Endothelial cell of umbilical vein (primary cell): ENCODE results near the gene DMXL2. TPM values are rescaled to one million over a fixed set of nuclear protein-coding genes. Genes with fewer than 3 reads are reported as not detected.
"Not testable (repeated sequence)": the region's sequence is repeated elsewhere in the genome, so short reads cannot be mapped to it uniquely, and the experiment has no call there.

Experiments
- BruUV-seq: library from RNA; stranded (reverse); fragments of 400-500 nt; replicated peaks from 2 replicates; lab custom pipeline; 2021; lab: Mats Ljungman, UMichigan
- CTCF ChIA-PET: fragments of 300-600, 350-600 bp; sonication (Branson Sonifier 250); formaldehyde crosslinking; loops from one replicate; lab custom pipeline; 2021; ENCODE audit warnings: antibody characterized with exemption, inconsistent platforms; lab: Charles Lee
- POLR2A ChIA-PET: fragments of 300-600, 350-600 bp; sonication (Branson Sonifier 250); formaldehyde crosslinking; loops from one replicate; lab custom pipeline; 2021; ENCODE audit warnings: antibody characterized with exemption, inconsistent platforms; lab: Charles Lee
- DNase-seq: peaks from one replicate; pipeline ENCODE4 v3.0.0-alpha.2; 2011; ENCODE audit warnings: low read depth, low spot score
- FAIRE-seq: peaks from 2 replicates; lab custom pipeline; 2011; peaks lifted over from hg19 to GRCh38; lab: Jason Lieb, UNC
- H2AFZ ChIP-seq: 2 replicates; pipeline ENCODE4 v1.6.0; 2012; ENCODE audit warnings: low read depth, low read length, control low read depth, inconsistent platforms
- H3K27ac ChIP-seq: 2 replicates; pipeline ENCODE4 v1.5.1; 2011; ENCODE audit warnings: low read depth, mild to moderate bottlenecking, control low read depth, low read length, moderate library complexity; ENCODE audit not compliant: insufficient read depth
- H3K27me3 ChIP-seq, 2 experiments: 2 replicates each; pipeline versions ENCODE4 v1.6.0 to v1.6.1; 2011; ENCODE audit warnings: low read length in 2 of 2, mixed read lengths in 1 of 2; ENCODE audit not compliant: control insufficient read depth in 2 of 2, insufficient read depth in 2 of 2
- H3K36me3 ChIP-seq, 2 experiments: 2 replicates in 1 of 2; 3 replicates in 1 of 2; pipeline ENCODE4 v1.5.1; 2011; ENCODE audit warnings: low read length in 2 of 2, mild to moderate bottlenecking in 1 of 2, moderate library complexity in 1 of 2; ENCODE audit not compliant: control insufficient read depth in 2 of 2, insufficient read depth in 2 of 2; ENCODE audit errors: extremely low read depth in 1 of 2
- H3K4me1 ChIP-seq: 3 replicates; pipeline ENCODE4 v1.5.1; 2011; ENCODE audit warnings: mild to moderate bottlenecking, low read length; ENCODE audit not compliant: control insufficient read depth, insufficient read depth; ENCODE audit errors: extremely low read depth
- H3K4me2 ChIP-seq: 2 replicates; pipeline ENCODE4 v1.6.1; 2011; ENCODE audit warnings: low read length, control low read depth, mixed read lengths; ENCODE audit not compliant: insufficient read depth
- H3K4me3 ChIP-seq, 3 experiments: fragments of 200-600 bp in 1 of 3; sonication (generic), shearing (Covaris generic) in 1 of 3; replicated peaks in 1 of 3; 2 replicates each; pipeline ENCODE4 v1.5.1; 2011 to 2016; ENCODE audit warnings: control low read depth in 3 of 3, low read length in 3 of 3, mild to moderate bottlenecking in 2 of 3, inconsistent platforms in 1 of 3, low read depth in 1 of 3, moderate library complexity in 1 of 3; ENCODE audit not compliant: insufficient read depth in 1 of 3
- H3K79me2 ChIP-seq: 2 replicates; pipeline ENCODE4 v1.6.0; 2012; ENCODE audit warnings: low read length, inconsistent platforms; ENCODE audit not compliant: control insufficient read depth, insufficient read depth
- H3K9ac ChIP-seq: replicated peaks from 2 replicates; pipeline ENCODE3; 2011; ENCODE audit warnings: low read length, control low read depth; ENCODE audit not compliant: insufficient read depth; ENCODE audit errors: extremely low read depth
- H3K9me1 ChIP-seq: replicated peaks from 3 replicates; pipeline ENCODE4 v1.6.0; 2011; ENCODE audit warnings: mild to moderate bottlenecking, low read length; ENCODE audit not compliant: control insufficient read depth, insufficient read depth; ENCODE audit errors: extremely low read depth
- H3K9me3 ChIP-seq: replicated peaks from 2 replicates; pipeline ENCODE4 v1.5.1; 2012; ENCODE audit warnings: low read length, inconsistent platforms; ENCODE audit not compliant: control insufficient read depth, insufficient read depth
- H4K20me1 ChIP-seq: replicated peaks from 2 replicates; pipeline ENCODE3; 2011; ENCODE audit warnings: mild to moderate bottlenecking, low read length; ENCODE audit not compliant: control insufficient read depth, insufficient read depth; ENCODE audit errors: extremely low read depth
- FOS ChIP-seq: IDR thresholded peaks from 2 replicates; pipeline ENCODE4 v1.6.1; 2011; ENCODE audit warnings: mild to moderate bottlenecking, low read length, moderate library complexity, borderline replicate concordance; ENCODE audit not compliant: insufficient read depth
- MYC ChIP-seq: IDR thresholded peaks from one replicate; pipeline ENCODE4 v1.6.1; 2011; ENCODE audit warnings: mild to moderate bottlenecking, low read depth, low read length
- dilution Hi-C: fragments of 300-500 bp; cut with MboI; formaldehyde crosslinking; loops from one replicate; pipeline ENCODE4 v1.15.0; 2019; ENCODE audit warnings: low sequenced_read_pairs; ENCODE audit not compliant: extremely low pct_ligation_motif_present
- intact Hi-C: fragments of 100-400 bp; cut with micrococcal nuclease; formaldehyde crosslinking; loops from one replicate; pipeline ENCODE4 v1.10.0; 2022
- polyA plus RNA-seq, 4 experiments: library from polyadenylated mRNA; depleted of rRNA in 3 of 4; stranded (reverse) in 3 of 4; unstranded in 1 of 4; fragments of >200 nt; gene quantifications; 2 replicates each; pipeline versions ENCODE4 v1.2.1 to v1.2.3, GENCODE V29; 2011 to 2012; ENCODE audit warnings: missing spikeins in 1 of 4
- total RNA-seq: library from RNA; stranded (reverse); gene quantifications from 2 replicates; pipeline ENCODE4 v1.2.3, GENCODE V29; 2021
- TF ChIP-seq, protein P1 (sequence below), 2 donors: IDR thresholded peaks; 1 replicate in 1 of 2; 2 replicates in 1 of 2; pipeline ENCODE4 v1.5.1; 2011; ENCODE audit warnings: low read length in 2 of 2, mild to moderate bottlenecking in 2 of 2, moderate library complexity in 2 of 2, control low read depth in 1 of 2, inconsistent platforms in 1 of 2, low read depth in 1 of 2; ENCODE audit not compliant: insufficient read depth in 1 of 2; ENCODE audit errors: extremely low read depth in 1 of 2

DMXL2 gene
- total and polyA plus RNA-seq, 2 donors (not counting 3 experiments of a cell fraction or from before 2014, with no cell fraction given) = 6.3 to 10.8 TPM

DNA sequence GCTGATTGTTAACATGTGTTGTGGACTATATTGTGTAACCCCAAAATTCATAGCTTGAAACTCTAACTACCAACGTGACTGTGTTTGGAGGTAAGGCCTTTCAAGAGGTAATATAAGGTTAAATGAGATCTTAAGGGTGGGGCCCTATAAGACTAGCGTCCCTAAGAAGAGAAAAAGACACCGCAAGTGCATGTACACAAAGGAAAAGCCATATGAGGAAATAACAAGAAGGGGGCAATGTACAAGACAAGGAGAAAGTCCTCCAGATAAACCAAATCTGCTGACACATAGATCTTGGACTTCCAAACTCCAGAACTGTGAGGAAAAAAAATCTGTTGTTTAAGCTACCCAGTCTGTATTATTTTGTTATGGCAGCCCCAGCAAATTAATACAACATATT, 8.6 kb downstream of the DMXL2 start:
- Histone ChIP-seq H3K9ac (no peak overlapping the region), H3K36me3 (no peaks in the 10 kb centered on the region), H3K4me1 (no peaks in the 10 kb centered on the region), H3K79me2 (no peaks in the 10 kb centered on the region), H3K9me3 (no peaks in the 10 kb centered on the region), H2AFZ (no peak overlapping the region), H3K4me2 (no peak overlapping the region), H4K20me1 (no peaks in the 10 kb centered on the region), H3K27ac (no peak overlapping the region), H3K27me3 (no peaks in the 10 kb centered on the region), H3K9me1 (no peaks in the 10 kb centered on the region), H3K4me3 (no peak overlapping the region)
- intact Hi-C loops = no loop called here
- TF ChIP-seq, protein P1, sequence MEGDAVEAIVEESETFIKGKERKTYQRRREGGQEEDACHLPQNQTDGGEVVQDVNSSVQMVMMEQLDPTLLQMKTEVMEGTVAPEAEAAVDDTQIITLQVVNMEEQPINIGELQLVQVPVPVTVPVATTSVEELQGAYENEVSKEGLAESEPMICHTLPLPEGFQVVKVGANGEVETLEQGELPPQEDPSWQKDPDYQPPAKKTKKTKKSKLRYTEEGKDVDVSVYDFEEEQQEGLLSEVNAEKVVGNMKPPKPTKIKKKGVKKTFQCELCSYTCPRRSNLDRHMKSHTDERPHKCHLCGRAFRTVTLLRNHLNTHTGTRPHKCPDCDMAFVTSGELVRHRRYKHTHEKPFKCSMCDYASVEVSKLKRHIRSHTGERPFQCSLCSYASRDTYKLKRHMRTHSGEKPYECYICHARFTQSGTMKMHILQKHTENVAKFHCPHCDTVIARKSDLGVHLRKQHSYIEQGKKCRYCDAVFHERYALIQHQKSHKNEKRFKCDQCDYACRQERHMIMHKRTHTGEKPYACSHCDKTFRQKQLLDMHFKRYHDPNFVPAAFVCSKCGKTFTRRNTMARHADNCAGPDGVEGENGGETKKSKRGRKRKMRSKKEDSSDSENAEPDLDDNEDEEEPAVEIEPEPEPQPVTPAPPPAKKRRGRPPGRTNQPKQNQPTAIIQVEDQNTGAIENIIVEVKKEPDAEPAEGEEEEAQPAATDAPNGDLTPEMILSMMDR (IDR thresholded peaks at IDR 0.05; ENCODE audit: extremely low read depth in 1 of 2, insufficient read depth in 1 of 2, low read depth in 1 of 2, low read length in 2 of 2) = no peak
- TF ChIP-seq MYC (no peak), FOS (no peak)
- CTCF ChIA-PET = interaction anchor here (1.0 to 1.9 kb wide), 2 partner anchors 36 to 77 kb away, joined by 3 to 5 read pairs; no protein-coding TSS in a partner anchor
- no peak for FAIRE-seq
- DNase-seq = no peak
- no TSS peak for BruUV-seq
- dilution Hi-C loops = no loop called here
- POLR2A ChIA-PET = no interaction called here

DNA sequence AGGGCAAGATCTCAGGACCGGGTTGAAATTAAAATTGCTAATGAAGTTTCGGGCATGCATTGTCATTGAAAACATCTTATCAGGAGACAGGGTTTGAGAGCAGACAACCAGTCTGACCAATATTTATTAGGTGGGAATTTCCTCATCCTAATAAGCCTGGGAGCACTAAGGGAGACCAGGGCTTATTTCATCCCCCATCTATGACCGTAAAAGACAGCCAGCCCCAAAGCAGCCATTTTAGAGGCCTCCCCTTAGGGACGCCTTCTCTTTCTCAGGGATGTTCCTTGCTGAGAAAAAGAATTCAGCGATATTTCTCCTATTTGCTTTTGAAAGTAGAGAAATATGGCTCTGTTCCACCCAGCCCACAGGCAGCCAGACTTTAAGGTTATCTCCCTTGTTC, 9.9 kb downstream of the DMXL2 start:
- H3K27ac ChIP-seq, H3K79me2 ChIP-seq, BruUV-seq, DNase-seq, intact Hi-C loops, H3K36me3 ChIP-seq, H4K20me1 ChIP-seq, H3K4me2 ChIP-seq, POLR2A ChIA-PET, H3K9me3 ChIP-seq, FAIRE-seq, H3K9ac ChIP-seq, H3K9me1 ChIP-seq, H3K4me3 ChIP-seq, H2AFZ ChIP-seq, dilution Hi-C loops, H3K4me1 ChIP-seq, H3K27me3 ChIP-seq: not testable (repeated sequence)
- CTCF ChIA-PET = interaction anchor here (1.4 to 2.5 kb wide), 2 partner anchors 9 to 76 kb away, joined by 3 to 9 read pairs; no protein-coding TSS in a partner anchor

DNA sequence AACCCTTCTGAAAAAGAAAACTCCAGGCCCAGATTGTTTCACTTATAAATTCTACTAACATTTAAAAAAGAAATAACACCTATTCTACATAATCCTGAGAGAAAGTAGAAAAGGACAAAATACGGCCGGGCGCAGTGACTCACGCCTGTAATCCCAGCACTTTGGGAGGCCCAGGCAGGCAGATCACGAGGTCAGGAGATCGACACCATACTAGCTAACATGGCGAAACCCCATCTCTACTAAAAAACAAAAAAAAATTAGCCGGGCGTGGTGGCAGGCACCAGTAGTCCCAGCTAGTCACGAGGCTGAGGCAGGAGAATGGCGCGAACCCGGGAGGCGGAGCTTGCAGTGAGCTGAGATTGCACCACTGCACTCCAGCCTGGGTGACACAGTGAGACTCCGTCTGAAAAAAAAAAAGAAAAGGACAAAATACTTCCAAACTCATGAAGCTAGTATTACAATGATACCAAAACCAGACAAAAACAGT, 19.1 kb downstream of the DMXL2 start:
- H3K9ac ChIP-seq, H3K4me1 ChIP-seq, H3K27me3 ChIP-seq, FAIRE-seq, CTCF ChIA-PET, intact Hi-C loops, H3K36me3 ChIP-seq, H4K20me1 ChIP-seq, H3K79me2 ChIP-seq, DNase-seq, H3K4me3 ChIP-seq, BruUV-seq, H2AFZ ChIP-seq, H3K27ac ChIP-seq, POLR2A ChIA-PET, H3K9me1 ChIP-seq, dilution Hi-C loops, H3K4me2 ChIP-seq, H3K9me3 ChIP-seq: not testable (repeated sequence)
